Progenitor cell of endocrine pancreas (in vitro differentiated cells): ENCODE measurements around the gene EIF3C. TPM values are rescaled to one million over a fixed set of nuclear protein-coding genes. Genes with fewer than 3 reads are reported as not detected.
"Not testable (repeated sequence)": the region's sequence is repeated elsewhere in the genome, so short reads cannot be mapped to it uniquely, and the experiment has no call there.

Experiments
- DNase-seq: peaks from one replicate; pipeline ENCODE4 v3.0.0; 2021; ENCODE audit warnings: low spot score; ENCODE audit not compliant: unreplicated experiment
- H3K27ac Mint-ChIP-seq: 2 replicates; pipeline ENCODE4 v1.8.0; 2021; ENCODE audit warnings: mild to moderate bottlenecking, moderate library complexity, mixed read lengths
- H3K27me3 Mint-ChIP-seq: 2 replicates; pipeline ENCODE4 v1.8.0; 2021; ENCODE audit warnings: mixed read lengths
- H3K36me3 Mint-ChIP-seq: 2 replicates; pipeline ENCODE4 v1.8.0; 2022; ENCODE audit warnings: mixed read lengths; ENCODE audit not compliant: insufficient read depth
- H3K4me1 Mint-ChIP-seq: 2 replicates; pipeline ENCODE4 v1.8.0; 2021; ENCODE audit warnings: low read depth, mixed read lengths
- H3K4me3 Mint-ChIP-seq: 2 replicates; pipeline ENCODE4 v1.8.0; 2021; ENCODE audit warnings: low read depth, mild to moderate bottlenecking, moderate library complexity, mixed read lengths
- H3K9me3 Mint-ChIP-seq: 2 replicates; pipeline ENCODE4 v1.8.0; 2021; ENCODE audit warnings: low read depth, mixed read lengths
- long read RNA-seq: library from polyadenylated mRNA; unstranded; transcript quantifications from one replicate; pipeline ENCODE4 v2.0.0, GENCODE V29; 2020
- total RNA-seq: library from RNA; stranded (reverse); gene quantifications from 2 replicates; pipeline ENCODE4 v1.2.1, GENCODE V29; 2021

Gene EIF3C
- total RNA-seq: 741 and 786 TPM in 2 replicates
- long read RNA-seq, transcript EIF3C-202 (21 exons, 3,137 nt): minor isoform, 47 of 5,330 reads
- long read RNA-seq, transcript EIF3C-209 (21 exons, 3,128 nt): minor isoform, 48 of 5,330 reads
- long read RNA-seq, transcript EIF3C-201 (21 exons, 3,145 nt): major isoform, 4,672 of 5,330 reads
- long read RNA-seq, transcript EIF3C-211 (20 exons, 2,986 nt): minor isoform, 131 of 5,330 reads
- long read RNA-seq, partial matches to known transcripts: 197 of 5,330 reads
- long read RNA-seq, other reads (novel, unspliced or antisense): 202 of 5,330 reads

- not testable (repeated sequence) for DNase-seq, H3K27me3 Mint-ChIP-seq, H3K27ac Mint-ChIP-seq, H3K9me3 Mint-ChIP-seq, H3K36me3 Mint-ChIP-seq, H3K4me1 Mint-ChIP-seq
- peak within 1 kb of the TSS; percentile 66 for H3K4me3 Mint-ChIP-seq
Observed at GRCh38 chr16:28711220-28712083, at the start of gene EIF3C. EIF3C (plus strand) TSS chr16:28711464; CDS start chr16:28711687, 223 bp downstream.

DNA sequence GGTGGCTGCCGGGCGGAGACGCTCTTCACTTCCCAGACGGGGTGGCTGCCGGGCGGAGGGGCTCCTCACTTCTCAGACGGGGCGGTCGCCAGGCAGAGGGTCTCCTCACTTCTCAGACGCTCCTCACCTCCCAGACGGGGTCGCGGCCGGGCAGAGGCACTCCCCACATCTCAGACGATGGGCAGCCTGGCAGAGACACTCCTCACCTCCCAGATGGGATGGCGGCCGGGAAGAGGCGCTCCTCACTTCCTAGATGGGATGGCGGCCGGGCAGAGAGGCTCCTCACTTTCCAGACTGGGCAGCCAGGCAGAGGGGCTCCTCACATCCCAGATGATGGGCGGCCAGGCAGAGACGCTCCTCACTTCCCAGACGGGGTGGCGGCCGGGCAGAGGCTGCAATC lies 45.0 kb upstream of the EIF3C start:
- DNase-seq, H3K4me1 Mint-ChIP-seq: not testable (repeated sequence)

DNA sequence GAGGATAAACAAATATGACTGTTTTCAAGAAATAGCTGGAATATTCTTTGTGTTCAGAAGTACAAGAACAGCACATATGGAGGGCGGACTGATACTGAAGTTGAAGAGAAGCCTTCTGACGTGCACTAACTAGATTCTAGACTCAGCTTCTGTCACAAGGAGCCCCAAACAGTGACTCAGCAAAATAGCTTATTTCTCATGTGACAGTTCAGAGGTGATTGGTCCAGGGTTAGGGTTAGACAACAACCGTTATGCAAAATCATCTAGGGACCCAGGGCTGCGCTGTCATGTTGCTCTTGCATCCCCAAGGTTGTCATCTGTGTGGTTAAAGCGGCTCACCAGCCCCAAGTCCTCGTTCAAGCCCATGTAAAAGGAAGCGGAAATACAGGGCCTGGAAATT lies 43.8 kb upstream of the EIF3C start:
- H3K27me3 Mint-ChIP-seq, DNase-seq, H3K36me3 Mint-ChIP-seq, H3K4me1 Mint-ChIP-seq, H3K27ac Mint-ChIP-seq, H3K4me3 Mint-ChIP-seq, H3K9me3 Mint-ChIP-seq: not testable (repeated sequence)

More for the DNA sequence above, 45.0 kb upstream of the EIF3C start:
- H3K27me3 Mint-ChIP-seq, H3K9me3 Mint-ChIP-seq, H3K36me3 Mint-ChIP-seq, H3K4me3 Mint-ChIP-seq, H3K27ac Mint-ChIP-seq: not testable (repeated sequence)

DNA sequence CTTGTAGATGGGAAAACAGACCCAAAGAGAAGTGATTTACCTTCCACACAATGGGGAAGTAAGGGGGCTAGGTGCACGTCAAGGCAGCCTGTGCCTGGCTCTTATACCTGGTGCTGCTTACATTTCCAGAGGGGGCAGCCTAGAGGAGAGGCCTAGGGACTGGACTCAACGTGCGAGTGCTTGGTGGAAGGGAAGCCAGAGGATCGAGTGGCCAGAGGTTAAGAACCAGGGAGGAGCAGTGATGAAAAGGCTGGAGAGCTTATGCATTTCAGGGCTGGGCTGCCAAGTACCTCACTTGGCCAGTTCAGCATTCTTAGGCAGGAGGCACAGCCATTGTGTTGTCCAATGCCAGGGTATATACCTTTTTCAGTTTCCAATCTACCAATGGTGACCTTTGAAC lies 43.1 kb upstream of the EIF3C start:
- H3K27me3 Mint-ChIP-seq, H3K4me1 Mint-ChIP-seq, H3K36me3 Mint-ChIP-seq, H3K4me3 Mint-ChIP-seq, H3K9me3 Mint-ChIP-seq, DNase-seq, H3K27ac Mint-ChIP-seq: not testable (repeated sequence)

DNA sequence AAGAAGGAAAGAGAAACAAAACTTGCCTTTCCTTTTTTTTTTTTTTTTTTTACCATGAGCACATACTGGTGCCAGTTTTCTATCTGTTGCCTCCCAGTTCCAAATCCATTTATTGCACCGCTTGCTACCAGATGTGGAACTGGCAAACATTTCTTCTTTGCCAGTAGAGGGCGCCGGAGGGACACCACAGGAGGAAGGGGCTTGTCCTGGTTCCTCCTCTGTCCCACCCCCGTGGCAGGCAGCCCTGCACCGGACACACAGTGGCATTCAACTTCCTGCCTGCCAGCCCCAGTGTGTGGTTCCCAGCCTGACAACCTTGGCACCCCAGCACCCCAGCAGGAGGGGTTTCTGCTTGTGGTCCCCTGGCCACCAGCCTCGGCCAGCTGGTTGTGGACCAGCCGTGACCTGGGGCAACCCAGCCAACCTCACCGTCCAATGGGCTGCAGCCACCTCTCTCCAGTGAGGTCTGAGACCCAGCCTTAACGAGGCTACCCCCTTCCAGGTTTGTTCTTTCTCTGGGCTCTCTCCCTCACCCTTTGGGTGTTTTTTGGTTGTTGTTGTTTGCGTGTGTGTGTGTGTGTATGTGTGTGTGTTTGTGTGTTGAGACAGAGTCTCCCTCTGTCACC lies 22.8 kb upstream of the EIF3C start:
- H3K4me3 Mint-ChIP-seq, H3K36me3 Mint-ChIP-seq, DNase-seq, H3K9me3 Mint-ChIP-seq, H3K27me3 Mint-ChIP-seq, H3K27ac Mint-ChIP-seq, H3K4me1 Mint-ChIP-seq: not testable (repeated sequence)

DNA sequence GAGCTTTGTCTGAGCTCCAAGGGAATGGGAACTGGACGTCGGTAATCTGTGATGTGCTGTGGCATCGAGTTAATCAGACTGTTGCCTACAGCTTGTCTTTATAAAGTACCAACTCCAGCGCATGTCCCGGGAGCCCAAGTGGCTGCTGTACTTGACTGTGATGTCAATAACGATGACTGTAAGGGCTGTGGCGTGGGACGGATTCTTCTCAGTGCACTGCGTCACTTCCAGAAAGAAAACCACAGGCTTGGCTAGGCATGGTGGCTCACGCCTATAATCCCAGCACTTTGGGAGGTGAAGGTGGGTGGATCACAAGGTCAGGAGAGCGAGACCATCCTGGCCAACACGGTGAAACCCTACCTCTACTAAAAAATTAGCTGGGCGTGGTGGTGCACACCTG lies 21.8 kb upstream of the EIF3C start:
- H3K27me3 Mint-ChIP-seq, H3K4me3 Mint-ChIP-seq, H3K4me1 Mint-ChIP-seq, H3K27ac Mint-ChIP-seq, DNase-seq, H3K9me3 Mint-ChIP-seq, H3K36me3 Mint-ChIP-seq: not testable (repeated sequence)

GRCh38 chr16:28691722-28692121 lies 19.5 kb upstream of the EIF3C start:
- H3K36me3 Mint-ChIP-seq, H3K9me3 Mint-ChIP-seq, DNase-seq, H3K4me1 Mint-ChIP-seq, H3K27ac Mint-ChIP-seq, H3K27me3 Mint-ChIP-seq, H3K4me3 Mint-ChIP-seq: not testable (repeated sequence)

DNA sequence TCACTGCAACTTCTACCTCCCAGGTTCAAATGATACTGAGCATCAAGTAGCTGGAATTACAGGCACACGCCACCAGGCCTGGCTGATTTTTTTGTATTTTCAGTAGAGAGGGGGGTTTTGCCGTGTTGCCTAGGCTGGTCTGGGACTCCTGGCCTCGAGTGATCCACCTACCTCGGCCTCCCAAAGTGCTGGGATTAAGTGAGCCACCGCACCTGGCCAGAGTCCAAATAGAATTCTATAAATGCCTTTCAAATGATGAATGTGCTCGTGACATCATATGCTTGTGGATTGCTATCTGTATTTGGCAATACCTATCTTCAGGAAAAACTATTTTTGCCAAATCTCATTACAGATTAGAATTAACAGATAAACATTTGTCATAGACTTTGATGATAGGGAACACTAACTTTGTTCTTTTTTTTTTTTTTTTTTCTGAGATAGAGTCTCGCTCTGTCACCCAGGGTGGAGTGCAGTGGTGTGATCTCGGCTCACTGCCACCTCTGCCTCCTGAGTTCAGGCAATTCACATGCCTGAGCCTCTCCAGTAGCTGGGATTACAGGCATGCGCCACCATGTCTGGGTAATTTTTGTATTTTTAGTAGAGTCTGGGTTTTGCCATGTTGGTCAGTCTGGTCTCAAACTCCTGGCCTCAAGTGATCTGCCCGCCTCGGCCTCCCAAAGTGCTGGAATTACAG lies 17.9 kb upstream of the EIF3C start:
- H3K27ac Mint-ChIP-seq, DNase-seq, H3K36me3 Mint-ChIP-seq, H3K27me3 Mint-ChIP-seq, H3K9me3 Mint-ChIP-seq, H3K4me1 Mint-ChIP-seq, H3K4me3 Mint-ChIP-seq: not testable (repeated sequence)

DNA sequence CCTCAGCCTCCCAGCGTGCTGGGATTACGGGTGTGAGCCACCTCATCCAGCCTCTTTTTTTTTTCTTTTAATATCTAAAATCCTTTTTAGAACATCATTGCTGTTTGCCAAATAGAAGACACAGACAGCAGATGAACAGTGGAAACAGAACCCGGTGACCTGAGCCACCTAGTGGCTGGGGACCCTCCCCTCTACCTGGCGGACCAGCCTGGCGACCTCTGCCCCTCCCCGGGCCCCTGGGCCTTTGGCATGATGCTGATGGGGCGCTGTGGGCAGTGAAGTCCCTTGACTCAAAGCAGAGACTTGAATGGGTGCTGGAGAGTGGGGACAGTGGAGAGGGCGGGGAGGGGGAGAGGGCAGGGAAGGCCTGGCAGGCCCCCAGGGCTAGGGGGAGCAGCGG lies 11.5 kb upstream of the EIF3C start:
- H3K4me3 Mint-ChIP-seq, H3K9me3 Mint-ChIP-seq, H3K4me1 Mint-ChIP-seq, H3K27me3 Mint-ChIP-seq, H3K36me3 Mint-ChIP-seq, H3K27ac Mint-ChIP-seq, DNase-seq: not testable (repeated sequence)

DNA sequence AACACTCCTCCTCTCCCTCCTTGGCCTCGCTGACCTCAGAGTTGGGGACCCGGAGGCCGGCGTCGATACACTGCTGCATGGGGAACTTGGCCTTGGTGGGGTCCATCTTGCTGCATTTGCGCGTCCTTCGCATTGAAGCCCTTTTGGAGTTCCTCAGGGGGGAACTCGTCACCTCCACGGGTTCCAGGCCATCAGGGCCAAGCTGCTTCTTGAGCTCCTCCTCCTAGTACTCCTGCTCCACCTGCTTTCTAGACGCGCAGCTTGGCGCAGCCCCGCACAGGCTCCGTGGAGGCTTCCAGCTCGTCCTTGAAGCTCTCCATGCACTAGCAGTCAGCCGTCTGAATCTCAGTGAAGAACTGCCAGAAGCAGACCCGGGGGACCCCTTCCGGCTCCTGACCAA lies 10.9 kb upstream of the EIF3C start:
- not testable (repeated sequence) for H3K9me3 Mint-ChIP-seq, H3K27me3 Mint-ChIP-seq, H3K27ac Mint-ChIP-seq, H3K4me3 Mint-ChIP-seq, H3K4me1 Mint-ChIP-seq, H3K36me3 Mint-ChIP-seq, DNase-seq

DNA sequence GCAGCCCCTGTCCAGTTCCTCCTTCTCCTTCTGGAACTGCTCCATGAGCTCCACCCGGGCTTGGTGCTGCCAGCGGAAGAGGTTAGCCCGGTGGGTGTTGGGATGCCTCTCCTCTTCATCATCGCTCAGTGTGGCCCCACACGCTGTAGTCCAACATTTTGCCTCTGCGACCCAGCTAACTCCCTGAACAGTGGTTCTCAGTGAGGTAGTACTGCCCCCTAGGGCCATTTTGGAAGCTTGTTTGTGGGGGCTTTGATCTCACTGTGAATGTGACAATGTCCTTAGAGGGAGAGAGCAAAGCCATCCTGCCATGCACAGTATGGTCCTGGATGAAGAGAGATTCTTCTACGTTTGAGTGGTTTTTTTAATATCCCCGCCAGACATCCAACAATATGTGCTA lies 9.9 kb upstream of the EIF3C start:
- not testable (repeated sequence) for H3K27me3 Mint-ChIP-seq, H3K4me1 Mint-ChIP-seq, H3K27ac Mint-ChIP-seq, H3K4me3 Mint-ChIP-seq, H3K36me3 Mint-ChIP-seq, DNase-seq, H3K9me3 Mint-ChIP-seq

GRCh38 chr16:28704246-28704645 lies 7.0 kb upstream of the EIF3C start:
- H3K27ac Mint-ChIP-seq, H3K36me3 Mint-ChIP-seq, H3K27me3 Mint-ChIP-seq, DNase-seq, H3K4me3 Mint-ChIP-seq, H3K9me3 Mint-ChIP-seq, H3K4me1 Mint-ChIP-seq: not testable (repeated sequence)
